Islet of Langerhans (tissue), 1 donor: ENCODE data around the gene KIF26B.

Source experiments
- FAIRE-seq: peaks from one replicate; lab custom pipeline; 2011; peaks lifted over from hg19 to GRCh38; lab: Jason Lieb, UNC

Gene KIF26B

DNA sequence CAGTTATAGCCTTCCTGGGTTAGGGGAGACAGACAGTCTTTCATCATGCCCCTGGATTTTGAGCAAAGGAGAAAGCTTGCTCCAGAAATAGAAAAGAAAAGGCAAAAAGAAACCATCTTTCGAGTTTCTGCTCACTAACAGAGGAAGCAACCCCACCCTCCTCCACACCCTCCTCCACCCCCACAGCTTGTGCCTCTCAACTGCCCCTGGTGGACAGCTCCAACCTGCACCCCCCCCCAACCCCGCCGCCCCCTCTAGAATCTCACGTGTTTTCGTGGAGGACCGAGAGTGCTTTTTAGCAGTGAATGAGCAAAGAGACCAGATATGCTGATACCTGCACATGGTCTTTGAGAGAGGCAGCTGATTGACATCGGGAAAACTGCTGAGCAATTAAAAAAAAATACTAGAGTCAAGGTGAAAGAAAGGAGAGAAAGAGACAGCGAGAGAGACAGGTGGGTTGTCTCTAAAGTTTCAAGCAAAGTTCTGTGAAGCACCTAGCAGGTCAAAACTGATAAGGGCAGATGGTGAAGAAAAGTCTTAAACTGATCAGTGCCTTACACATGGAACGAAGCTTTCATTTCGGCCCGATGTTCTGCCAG is 358.3 kb downstream of the KIF26B start:
- no peak for FAIRE-seq

DNA sequence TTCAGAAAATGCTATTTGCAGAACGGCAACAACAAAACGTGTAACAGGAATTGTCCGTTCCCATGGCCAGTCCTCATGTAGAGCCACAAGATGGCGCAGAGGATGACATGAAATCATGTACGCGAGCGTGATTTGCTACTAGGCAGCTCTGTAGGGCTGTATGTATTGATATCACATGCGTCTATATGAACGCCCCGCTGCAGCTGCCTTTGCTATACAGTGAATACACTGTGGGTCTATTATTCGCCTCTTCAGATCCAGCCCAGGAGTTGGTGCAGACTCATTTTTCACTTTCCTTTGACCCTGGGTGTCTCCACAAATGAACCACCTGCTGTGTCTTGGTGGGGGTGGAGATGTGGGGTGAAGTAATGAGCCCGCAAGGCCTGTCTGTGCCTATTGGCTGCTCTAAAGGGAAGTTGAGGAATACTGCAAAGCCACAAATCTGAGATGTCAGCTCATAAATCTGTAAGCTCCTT is 361.5 kb downstream of the KIF26B start:
- no peak for FAIRE-seq

DNA sequence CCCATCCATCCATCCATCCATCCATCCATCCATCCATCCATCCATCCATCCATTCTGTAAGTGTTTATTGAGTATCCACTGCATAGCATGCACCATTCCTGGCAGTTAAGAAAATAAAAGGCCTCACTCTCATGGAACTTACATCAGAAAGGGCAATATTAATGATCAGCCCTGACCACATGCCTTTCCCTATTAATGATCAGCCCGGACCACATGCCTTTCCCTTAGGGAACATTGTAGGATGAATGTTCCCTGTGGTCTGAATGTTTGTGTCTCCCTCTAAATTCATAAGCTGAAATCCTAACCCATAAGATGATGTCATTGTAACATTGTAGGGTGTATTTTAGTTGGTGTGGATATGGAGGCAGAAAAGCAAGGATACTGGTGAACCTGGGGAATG is 365.8 kb downstream of the KIF26B start:
- no peak for FAIRE-seq

DNA sequence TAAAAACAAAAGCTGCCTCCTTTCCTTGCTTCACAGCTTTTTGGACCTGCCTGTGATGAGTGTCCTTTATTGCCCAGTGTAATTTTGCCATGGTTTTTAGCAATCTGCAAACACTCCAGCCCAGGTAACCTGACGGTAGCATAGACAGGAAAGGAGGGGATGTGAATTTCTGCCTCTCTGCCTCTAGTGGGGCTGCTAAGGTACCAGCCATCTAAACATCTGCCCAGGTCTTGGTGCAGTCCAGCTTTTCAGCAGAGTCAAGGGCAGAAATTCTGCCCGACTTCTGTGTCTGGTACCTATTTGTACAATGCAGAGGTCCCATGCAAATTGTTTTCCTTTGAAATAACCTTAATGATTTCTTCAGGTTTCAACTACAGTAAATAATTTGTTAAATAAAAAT is 371.4 kb downstream of the KIF26B start:
- no peak for FAIRE-seq

- no peak for FAIRE-seq
Observed at GRCh38 chr1:245528258-245528635, 373.5 kb downstream of the KIF26B start.

- no peak for FAIRE-seq
Observed at GRCh38 chr1:245530937-245531336, 376.2 kb downstream of the KIF26B start.

DNA sequence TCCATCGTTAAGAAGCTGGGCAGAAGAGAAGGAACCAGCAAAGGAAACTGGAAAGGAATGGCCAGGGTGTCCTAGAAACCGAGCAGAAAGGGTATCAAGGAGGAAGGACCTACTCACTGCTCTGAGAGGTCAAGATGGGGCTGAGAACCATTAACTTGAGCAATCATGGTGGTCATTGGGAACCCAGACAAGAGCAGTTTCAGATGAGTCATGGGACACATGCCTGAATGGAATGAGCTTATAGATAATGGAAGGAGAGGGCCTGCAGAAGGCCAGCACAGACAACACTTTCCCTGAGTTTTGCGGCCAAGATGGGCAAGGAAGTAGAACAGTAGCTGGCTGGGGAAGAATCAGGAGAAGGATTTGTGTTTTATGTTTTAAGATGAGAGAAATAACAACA is 383.2 kb downstream of the KIF26B start:
- FAIRE-seq = no peak

- no peak for FAIRE-seq
Observed at GRCh38 chr1:245538671-245539070, 383.9 kb downstream of the KIF26B start.

DNA sequence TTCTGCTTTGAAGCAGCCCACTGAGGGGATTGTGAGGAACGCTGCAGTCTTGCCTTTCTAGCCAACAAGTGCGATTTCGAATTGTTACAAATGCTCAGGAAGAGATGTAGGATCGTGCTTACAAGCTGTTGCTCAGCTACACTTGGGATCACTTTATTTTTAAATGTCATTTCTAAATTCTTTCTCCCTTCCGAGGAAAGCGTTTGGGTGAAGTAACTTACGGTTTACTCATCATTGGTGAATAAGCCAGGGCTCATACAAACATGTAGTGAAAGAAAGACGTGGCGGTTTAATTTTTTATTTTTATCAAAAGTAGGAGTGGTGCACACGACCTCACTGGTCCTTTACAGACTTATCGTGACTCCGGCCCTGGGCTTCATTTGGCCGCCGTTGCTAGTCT is 386.6 kb downstream of the KIF26B start:
- FAIRE-seq = no peak

DNA sequence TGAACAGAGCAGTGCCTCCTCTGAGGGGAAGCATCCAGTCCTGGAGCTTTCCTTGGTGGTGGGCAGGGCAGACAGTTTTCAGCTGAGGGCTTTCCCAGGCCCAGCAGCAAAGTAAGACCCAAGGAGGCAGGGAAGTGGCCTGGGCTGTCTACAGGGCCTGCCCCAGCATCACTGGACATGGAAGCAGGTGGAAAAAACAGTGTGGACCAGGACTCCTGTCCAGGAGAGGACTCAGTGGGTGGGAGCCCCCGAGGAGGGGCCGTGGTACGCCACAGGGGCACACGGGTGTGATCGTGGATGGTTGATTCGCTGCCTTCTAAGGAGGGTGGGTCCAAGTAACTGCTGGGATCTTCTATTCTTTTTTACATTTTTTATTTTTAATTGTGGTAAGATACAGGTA is 387.6 kb downstream of the KIF26B start:
- no peak for FAIRE-seq

GRCh38 chr1:245544236-245544635 is 389.5 kb downstream of the KIF26B start:
- no peak for FAIRE-seq

- FAIRE-seq = no peak
Observed at GRCh38 chr1:245546875-245547274, 392.1 kb downstream of the KIF26B start.

- FAIRE-seq = no peak
Observed at GRCh38 chr1:245549996-245550719, 395.4 kb downstream of the KIF26B start.

GRCh38 chr1:245550720-245551043 is 395.9 kb downstream of the KIF26B start:
- FAIRE-seq = no peak

- no peak for FAIRE-seq
Observed at GRCh38 chr1:245551536-245551935, 396.8 kb downstream of the KIF26B start.

GRCh38 chr1:245552331-245552730 is 397.5 kb downstream of the KIF26B start:
- no peak for FAIRE-seq

- FAIRE-seq = no peak
Observed at GRCh38 chr1:245556057-245556456, 401.3 kb downstream of the KIF26B start.

GRCh38 chr1:245558069-245558468 is 403.3 kb downstream of the KIF26B start:
- no peak for FAIRE-seq

- no peak for FAIRE-seq
Observed at GRCh38 chr1:245560316-245560859, 405.6 kb downstream of the KIF26B start.

GRCh38 chr1:245561665-245562234 is 407.0 kb downstream of the KIF26B start:
- FAIRE-seq = no peak

GRCh38 chr1:245566134-245566533 is 411.3 kb downstream of the KIF26B start:
- no peak for FAIRE-seq

GRCh38 chr1:245566952-245567351 is 412.2 kb downstream of the KIF26B start:
- no peak for FAIRE-seq

DNA sequence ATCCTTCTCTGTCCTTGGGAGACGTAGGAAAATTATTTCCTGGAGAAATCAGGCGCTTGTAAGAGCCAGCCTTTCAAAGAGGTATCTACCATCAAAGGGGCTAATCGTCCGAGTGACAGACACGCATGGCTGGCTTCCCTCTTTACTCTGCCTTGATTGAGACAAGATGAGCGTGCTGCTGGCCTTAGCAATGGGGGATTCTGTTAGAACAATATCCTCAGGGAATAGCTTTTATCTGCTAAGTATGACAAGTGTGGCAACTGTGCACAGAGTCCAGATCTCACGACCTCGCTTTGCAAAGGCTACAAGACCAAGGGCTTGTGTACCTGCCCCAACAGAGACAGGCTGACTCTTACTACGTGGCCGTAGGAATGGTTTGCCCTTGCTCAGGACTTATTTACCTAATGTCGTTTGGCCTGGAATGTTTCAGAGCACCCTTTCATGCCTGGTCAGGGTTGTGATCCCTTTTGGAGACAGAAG is 417.1 kb downstream of the KIF26B start:
- no peak for FAIRE-seq

DNA sequence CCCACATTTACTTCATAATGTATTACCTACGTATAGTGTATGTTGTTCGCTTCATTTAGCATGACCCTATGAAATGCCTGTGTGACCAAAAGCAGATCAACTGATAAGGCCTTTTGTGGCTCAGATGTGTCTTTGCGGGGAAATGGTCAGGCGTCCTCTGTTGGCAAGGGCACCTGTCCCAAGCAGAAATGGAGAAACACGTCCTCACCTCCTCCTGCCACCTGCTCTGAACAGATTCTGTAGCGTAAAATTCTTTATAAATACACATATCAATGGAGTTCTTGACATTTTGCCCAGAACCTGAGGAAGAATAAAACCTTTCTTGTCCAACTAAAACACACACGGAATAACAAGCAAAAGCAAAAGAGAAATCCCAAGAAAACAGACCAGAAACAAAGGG is 417.9 kb downstream of the KIF26B start:
- FAIRE-seq = no peak
